NCI-H748 (cell line): Measurements from ENCODE around the gene SEM1.
A peak's percentile ranks its signal among the peaks of the same experiment; 100 is the strongest.
"Not testable (repeated sequence)": the region's sequence is repeated elsewhere in the genome, so short reads cannot be mapped to it uniquely, and the experiment has no call there.

Source experiments
- DNase-seq: peaks from one replicate; lab custom pipeline; 2025; ENCODE audit not compliant: unreplicated experiment; lab: John Stamatoyannopoulos, UW

The SEM1 gene

GRCh38 chr7:96665689-96666088 lies 44.0 kb downstream of the SEM1 start:
- no peak for DNase-seq

- DNase-seq: no peak
These were observed 44.9 kb downstream of the SEM1 start for GRCh38 chr7:96664793-96665192.

GRCh38 chr7:96663871-96664445 lies 45.7 kb downstream of the SEM1 start:
- DNase-seq: peak; percentile 53

- DNase-seq: peak; percentile 68
These were observed 46.2 kb downstream of the SEM1 start for GRCh38 chr7:96663457-96663856.

GRCh38 chr7:96662151-96662550 lies 47.5 kb downstream of the SEM1 start:
- DNase-seq: not testable (repeated sequence)

- DNase-seq: no peak
These were observed 51.6 kb downstream of the SEM1 start for GRCh38 chr7:96658022-96658412.

GRCh38 chr7:96657347-96658021 lies 52.2 kb downstream of the SEM1 start:
- DNase-seq: peak; percentile 85

GRCh38 chr7:96655956-96656355 lies 53.7 kb downstream of the SEM1 start:
- no peak for DNase-seq

- DNase-seq: peak; percentile 45
These were observed 54.9 kb downstream of the SEM1 start for GRCh38 chr7:96654630-96655188.

GRCh38 chr7:96649981-96650380 lies 59.7 kb downstream of the SEM1 start:
- no peak for DNase-seq

GRCh38 chr7:96648784-96649183 lies 60.9 kb downstream of the SEM1 start:
- DNase-seq: no peak

GRCh38 chr7:96647733-96648132 lies 61.9 kb downstream of the SEM1 start:
- no peak for DNase-seq

GRCh38 chr7:96645084-96645483 lies 64.6 kb downstream of the SEM1 start:
- DNase-seq: no peak

- DNase-seq: not testable (repeated sequence)
These were observed 66.2 kb downstream of the SEM1 start for GRCh38 chr7:96643436-96643835.

GRCh38 chr7:96640054-96640453 lies 69.6 kb downstream of the SEM1 start:
- DNase-seq: no peak
